CD4-positive, alpha-beta T cell treated with Interleukin-12 subunit alpha and Interleukin-12 subunit beta, for 1 hour (primary cell): ENCODE results near the gene KRT85.
"Not testable (repeated sequence)": the region's sequence is repeated elsewhere in the genome, so short reads cannot be mapped to it uniquely, and the experiment has no call there.

Source experiments
- DNase-seq: peaks from one replicate; pipeline ENCODE4 v3.0.0-alpha.2; 2020

The KRT85 gene

GRCh38 chr12:52347016-52347415, 20.3 kb downstream of the KRT85 start:
- no peak for DNase-seq

- DNase-seq: no peak
Observed at GRCh38 chr12:52346593-52346992, 20.7 kb downstream of the KRT85 start.

- DNase-seq: not testable (repeated sequence)
Observed at GRCh38 chr12:52345041-52345440, 22.2 kb downstream of the KRT85 start.

GRCh38 chr12:52344111-52344510, 23.2 kb downstream of the KRT85 start:
- no peak for DNase-seq

GRCh38 chr12:52343550-52343949, 23.7 kb downstream of the KRT85 start:
- no peak for DNase-seq

GRCh38 chr12:52342781-52343490, 24.3 kb downstream of the KRT85 start:
- no peak for DNase-seq

GRCh38 chr12:52341066-52341580, 26.2 kb downstream of the KRT85 start:
- no peak for DNase-seq

- no peak for DNase-seq
Observed at GRCh38 chr12:52338241-52338960, 28.9 kb downstream of the KRT85 start.

- DNase-seq: no peak
Observed at GRCh38 chr12:52337054-52337453, 30.2 kb downstream of the KRT85 start.

- no peak for DNase-seq
Observed at GRCh38 chr12:52336641-52337040, 30.6 kb downstream of the KRT85 start.

- DNase-seq: no peak
Observed at GRCh38 chr12:52335598-52336262, 31.6 kb downstream of the KRT85 start.

- no peak for DNase-seq
Observed at GRCh38 chr12:52334185-52334584, 33.1 kb downstream of the KRT85 start.

GRCh38 chr12:52333321-52333720, 34.0 kb downstream of the KRT85 start:
- DNase-seq: no peak

- no peak for DNase-seq
Observed at GRCh38 chr12:52332381-52332780, 34.9 kb downstream of the KRT85 start.

GRCh38 chr12:52331833-52332232, 35.4 kb downstream of the KRT85 start:
- DNase-seq: no peak

- no peak for DNase-seq
Observed at GRCh38 chr12:52331039-52331438, 36.2 kb downstream of the KRT85 start.

GRCh38 chr12:52327830-52328500, 39.3 kb downstream of the KRT85 start:
- no peak for DNase-seq

GRCh38 chr12:52327052-52327829, 40.0 kb downstream of the KRT85 start:
- peak; percentile 82 for DNase-seq

GRCh38 chr12:52324153-52324444, 43.2 kb downstream of the KRT85 start:
- DNase-seq: no peak

GRCh38 chr12:52323416-52324152, 43.7 kb downstream of the KRT85 start:
- no peak for DNase-seq

GRCh38 chr12:52323001-52323400, 44.3 kb downstream of the KRT85 start:
- no peak for DNase-seq

GRCh38 chr12:52322069-52322468, 45.2 kb downstream of the KRT85 start:
- no peak for DNase-seq
